ENCODE results near the gene MAP4K4.

The MAP4K4 gene

GRCh38 chr2:101823859-101824258 is 126.4 kb downstream of the MAP4K4 start:
- no peak for DNase-seq (ENCODE audit: low read depth, low spot score)
- Histone ChIP-seq H3K9me3 (ENCODE audit: insufficient read depth, low read length) (no peaks in the 10 kb centered on the region), H3K9ac (ENCODE audit: insufficient read length, low read depth) (no peak overlapping the region), H3K36me3 (ENCODE audit: insufficient read depth, insufficient read length, low read length) (peaks cover 26% of the 10 kb centered on the region), H3K4me3 (ENCODE audit: insufficient read length, low read depth) (no peak overlapping the region), H3K27me3 (ENCODE audit: insufficient read depth, insufficient read length) (no peaks in the 10 kb centered on the region), H3K4me1 (ENCODE audit: insufficient read depth, insufficient read length) (peaks cover 3% of the 10 kb centered on the region)
- TF ChIP-seq ZNF274 (IDR thresholded peaks at IDR 0.05; ENCODE audit: low read depth, low read length) (no peak), SUZ12 (IDR thresholded peaks at IDR 0.05; ENCODE audit: extremely low read depth, insufficient read depth, insufficient read length) (no peak), YY1 (IDR thresholded peaks at IDR 0.05; ENCODE audit: insufficient read depth, insufficient read length) (no peak)

GRCh38 chr2:101826716-101827115 is 129.2 kb downstream of the MAP4K4 start:
- DNase-seq (ENCODE audit: low read depth, low spot score) = no peak
- no peak overlapping the region for H3K4me3 ChIP-seq (ENCODE audit: insufficient read length, low read depth)
- H3K4me1 ChIP-seq (ENCODE audit: insufficient read depth, insufficient read length) = peaks cover 8% of the 10 kb centered on the region
- TF ChIP-seq ZNF274 (IDR thresholded peaks at IDR 0.05; ENCODE audit: low read depth, low read length) = no peak
- peaks cover 55% of the 10 kb centered on the region for H3K36me3 ChIP-seq (ENCODE audit: insufficient read depth, insufficient read length, low read length)
- H3K9ac ChIP-seq (ENCODE audit: insufficient read length, low read depth) = no peak overlapping the region
- no peaks in the 10 kb centered on the region for H3K9me3 ChIP-seq (ENCODE audit: insufficient read depth, low read length)
- no peaks in the 10 kb centered on the region for H3K27me3 ChIP-seq (ENCODE audit: insufficient read depth, insufficient read length)

GRCh38 chr2:101827246-101827645 is 129.7 kb downstream of the MAP4K4 start:
- Histone ChIP-seq H3K4me1 (ENCODE audit: insufficient read depth, insufficient read length) (peaks cover 8% of the 10 kb centered on the region), H3K9me3 (ENCODE audit: insufficient read depth, low read length) (no peaks in the 10 kb centered on the region), H3K27me3 (ENCODE audit: insufficient read depth, insufficient read length) (no peaks in the 10 kb centered on the region), H3K4me3 (ENCODE audit: insufficient read length, low read depth) (no peak overlapping the region), H3K36me3 (ENCODE audit: insufficient read depth, insufficient read length, low read length) (peaks cover 60% of the 10 kb centered on the region), H3K9ac (ENCODE audit: insufficient read length, low read depth) (no peak overlapping the region)
- no peak for TF ChIP-seq SUZ12 (IDR thresholded peaks at IDR 0.05; ENCODE audit: extremely low read depth, insufficient read depth, insufficient read length)
- no peak for TF ChIP-seq YY1 (IDR thresholded peaks at IDR 0.05; ENCODE audit: insufficient read depth, insufficient read length)
- no peak for TF ChIP-seq ZNF274 (IDR thresholded peaks at IDR 0.05; ENCODE audit: low read depth, low read length)
- peak; percentile 42 for DNase-seq (ENCODE audit: low read depth, low spot score)

- H3K9me3 ChIP-seq (ENCODE audit: insufficient read depth, low read length) = no peaks in the 10 kb centered on the region
- H3K36me3 ChIP-seq (ENCODE audit: insufficient read depth, insufficient read length, low read length) = peaks cover 67% of the 10 kb centered on the region
- TF ChIP-seq YY1 (IDR thresholded peaks at IDR 0.05; ENCODE audit: insufficient read depth, insufficient read length) (no peak), SUZ12 (IDR thresholded peaks at IDR 0.05; ENCODE audit: extremely low read depth, insufficient read depth, insufficient read length) (no peak), ZNF274 (IDR thresholded peaks at IDR 0.05; ENCODE audit: low read depth, low read length) (no peak)
- no peaks in the 10 kb centered on the region for H3K27me3 ChIP-seq (ENCODE audit: insufficient read depth, insufficient read length)
- peaks cover 8% of the 10 kb centered on the region for H3K4me1 ChIP-seq (ENCODE audit: insufficient read depth, insufficient read length)
- no peak overlapping the region for H3K4me3 ChIP-seq (ENCODE audit: insufficient read length, low read depth)
- H3K9ac ChIP-seq (ENCODE audit: insufficient read length, low read depth) = no peak overlapping the region
- no peak for DNase-seq (ENCODE audit: low read depth, low spot score)
These were observed 130.8 kb downstream of the MAP4K4 start for GRCh38 chr2:101828257-101828656.

GRCh38 chr2:101828673-101829334 is 131.3 kb downstream of the MAP4K4 start:
- Histone ChIP-seq H3K9me3 (ENCODE audit: insufficient read depth, low read length) (no peaks in the 10 kb centered on the region), H3K9ac (ENCODE audit: insufficient read length, low read depth) (no peak overlapping the region), H3K36me3 (ENCODE audit: insufficient read depth, insufficient read length, low read length) (peaks cover 66% of the 10 kb centered on the region), H3K27me3 (ENCODE audit: insufficient read depth, insufficient read length) (no peaks in the 10 kb centered on the region), H3K4me1 (ENCODE audit: insufficient read depth, insufficient read length) (peaks cover 8% of the 10 kb centered on the region), H3K4me3 (ENCODE audit: insufficient read length, low read depth) (no peak overlapping the region)
- no peak for TF ChIP-seq YY1 (IDR thresholded peaks at IDR 0.05; ENCODE audit: insufficient read depth, insufficient read length)
- no peak for TF ChIP-seq ZNF274 (IDR thresholded peaks at IDR 0.05; ENCODE audit: low read depth, low read length)
- TF ChIP-seq SUZ12 (IDR thresholded peaks at IDR 0.05; ENCODE audit: extremely low read depth, insufficient read depth, insufficient read length) = no peak
- DNase-seq (ENCODE audit: low read depth, low spot score) = no peak

- Histone ChIP-seq H3K9me3 (ENCODE audit: insufficient read depth, low read length) (no peaks in the 10 kb centered on the region), H3K4me1 (ENCODE audit: insufficient read depth, insufficient read length) (peaks cover 8% of the 10 kb centered on the region), H3K9ac (ENCODE audit: insufficient read length, low read depth) (no peak overlapping the region), H3K27me3 (ENCODE audit: insufficient read depth, insufficient read length) (no peaks in the 10 kb centered on the region), H3K36me3 (ENCODE audit: insufficient read depth, insufficient read length, low read length) (peaks cover 70% of the 10 kb centered on the region), H3K4me3 (ENCODE audit: insufficient read length, low read depth) (no peak overlapping the region)
- TF ChIP-seq ZNF274 (IDR thresholded peaks at IDR 0.05; ENCODE audit: low read depth, low read length) (no peak), YY1 (IDR thresholded peaks at IDR 0.05; ENCODE audit: insufficient read depth, insufficient read length) (no peak), SUZ12 (IDR thresholded peaks at IDR 0.05; ENCODE audit: extremely low read depth, insufficient read depth, insufficient read length) (no peak)
- DNase-seq (ENCODE audit: low read depth, low spot score) = no peak
These were observed 131.9 kb downstream of the MAP4K4 start for GRCh38 chr2:101829429-101829828.

- Histone ChIP-seq H3K36me3 (ENCODE audit: insufficient read depth, insufficient read length, low read length) (peaks cover 73% of the 10 kb centered on the region), H3K27me3 (ENCODE audit: insufficient read depth, insufficient read length) (no peaks in the 10 kb centered on the region), H3K4me3 (ENCODE audit: insufficient read length, low read depth) (no peak overlapping the region), H3K9ac (ENCODE audit: insufficient read length, low read depth) (no peak overlapping the region), H3K9me3 (ENCODE audit: insufficient read depth, low read length) (no peaks in the 10 kb centered on the region), H3K4me1 (ENCODE audit: insufficient read depth, insufficient read length) (peaks cover 8% of the 10 kb centered on the region)
- DNase-seq (ENCODE audit: low read depth, low spot score) = no peak
- TF ChIP-seq ZNF274 (IDR thresholded peaks at IDR 0.05; ENCODE audit: low read depth, low read length) (no peak), SUZ12 (IDR thresholded peaks at IDR 0.05; ENCODE audit: extremely low read depth, insufficient read depth, insufficient read length) (no peak), YY1 (IDR thresholded peaks at IDR 0.05; ENCODE audit: insufficient read depth, insufficient read length) (no peak)
These were observed 132.6 kb downstream of the MAP4K4 start for GRCh38 chr2:101830146-101830545.
